ENCODE data around the gene FAM228A. TPM values are rescaled to one million over a fixed set of nuclear protein-coding genes. Genes with fewer than 3 reads are reported as not detected.

Gene FAM228A
- total and polyA plus RNA-seq, 2 donors (not counting 3 experiments of a cell fraction or from before 2014, with no cell fraction given) = 0.36 to 1.00 TPM

GRCh38 chr2:24221343-24222050, 46.6 kb downstream of the FAM228A start:
- H3K79me2 ChIP-seq (ENCODE audit: control insufficient read depth, insufficient read depth, low read length) = no peaks in the 10 kb centered on the region
- CTCF ChIA-PET = interaction anchor here (0.6 kb wide), 1 partner anchor 172 kb away, joined by 3 read pairs; no protein-coding TSS in a partner anchor
- H3K9ac ChIP-seq (replicated peaks; ENCODE audit: extremely low read depth, insufficient read depth, low read length) = no peak overlapping the region
- H2AFZ ChIP-seq (ENCODE audit: low read depth, low read length) = no peak overlapping the region
- H3K4me3 ChIP-seq (replicated peaks in 1 of 3; ENCODE audit: insufficient read depth in 1 of 3, low read depth in 1 of 3, low read length in 3 of 3) = no peak overlapping the region
- no peaks in the 10 kb centered on the region for H3K9me3 ChIP-seq (replicated peaks; ENCODE audit: control insufficient read depth, insufficient read depth, low read length)
- no peaks in the 10 kb centered on the region for H3K4me1 ChIP-seq (ENCODE audit: control insufficient read depth, extremely low read depth, insufficient read depth, low read length)
- H3K27ac ChIP-seq (ENCODE audit: insufficient read depth, low read depth, low read length) = no peak overlapping the region
- POLR2A ChIA-PET = no interaction called here
- DNase-seq (ENCODE audit: low read depth, low spot score) (no peak), FAIRE-seq (no peak)
- H3K27me3 ChIP-seq (ENCODE audit: control insufficient read depth in 2 of 2, insufficient read depth in 2 of 2, low read length in 2 of 2) = no peaks in the 10 kb centered on the region
- BruUV-seq (replicated peaks) = no TSS peak
- H3K4me2 ChIP-seq (ENCODE audit: insufficient read depth, low read length) = no peak overlapping the region
- intact Hi-C loops (cut with micrococcal nuclease) (no loop called here), dilution Hi-C loops (cut with MboI; ENCODE audit: extremely low pct_ligation_motif_present, low sequenced_read_pairs) (no loop called here)
- peaks cover 0 to 14% of the 10 kb centered on the region in 2 experiments for H3K36me3 ChIP-seq (ENCODE audit: control insufficient read depth in 2 of 2, extremely low read depth in 1 of 2, insufficient read depth in 2 of 2, low read length in 2 of 2)
- TF ChIP-seq GATA2 (IDR thresholded peaks at IDR 0.05; ENCODE audit: insufficient read depth, insufficient read length, low read depth, low read length) (no peak), MYC (IDR thresholded peaks at IDR 0.05; ENCODE audit: low read depth, low read length) (no peak), POLR2AphosphoS5 (IDR thresholded peaks at IDR 0.05; ENCODE audit: insufficient read depth, low read depth, low read length) (no peak), MAX (IDR thresholded peaks at IDR 0.05; ENCODE audit: insufficient read depth, insufficient read length) (no peak), JUN (IDR thresholded peaks at IDR 0.05; ENCODE audit: borderline replicate concordance, insufficient read depth, insufficient read length, low read depth) (no peak), POLR2A (IDR thresholded peaks at IDR 0.05; ENCODE audit: low read depth, low read length) (no peak), CTCF (IDR thresholded peaks at IDR 0.05; ENCODE audit: extremely low read depth in 1 of 2, insufficient read depth in 1 of 2, low read depth in 1 of 2, low read length in 2 of 2) (no peak), EZH2 (IDR thresholded peaks at IDR 0.05; ENCODE audit: borderline replicate concordance, low read depth, low read length, severe bottlenecking) (no peak), FOS (IDR thresholded peaks at IDR 0.05; ENCODE audit: borderline replicate concordance, insufficient read depth, low read length) (no peak)
- H3K9me1 ChIP-seq (replicated peaks; ENCODE audit: control insufficient read depth, extremely low read depth, insufficient read depth, low read length) = no peaks in the 10 kb centered on the region
- H4K20me1 ChIP-seq (replicated peaks; ENCODE audit: control insufficient read depth, extremely low read depth, insufficient read depth, low read length) = no peaks in the 10 kb centered on the region
